Measurements from ENCODE around the gene NAT16.
A peak's percentile ranks its signal among the peaks of the same experiment; 100 is the strongest.

NAT16 gene

GRCh38 chr7:101170617-101171441, 9.3 kb downstream of the NAT16 start:
- peak; percentile 9 for DNase-seq

GRCh38 chr7:101169838-101170551, 10.1 kb downstream of the NAT16 start:
- DNase-seq, result peak; percentile 85

GRCh38 chr7:101169110-101169837, 10.8 kb downstream of the NAT16 start:
- DNase-seq, result peak; percentile 16

GRCh38 chr7:101168412-101169049, 11.6 kb downstream of the NAT16 start:
- DNase-seq, result peak; percentile 10

- no peak for DNase-seq
Measured at GRCh38 chr7:101167645-101168411, 12.3 kb downstream of the NAT16 start.

- DNase-seq, result no peak
Measured at GRCh38 chr7:101166909-101167644, 13.0 kb downstream of the NAT16 start.

- no peak for DNase-seq
Measured at GRCh38 chr7:101166648-101166908, 13.5 kb downstream of the NAT16 start.

- DNase-seq, result no peak
Measured at GRCh38 chr7:101165958-101166647, 14.0 kb downstream of the NAT16 start.

- DNase-seq, result peak; percentile 91
Measured at GRCh38 chr7:101165075-101165957, 14.8 kb downstream of the NAT16 start, which contains the start of gene VGF. Gene VGF, minus strand, starts transcription at chr7:101165569. Its CDS starts 726 bp downstream, at chr7:101164843.

- peak; percentile 11 for DNase-seq
Measured at GRCh38 chr7:101164071-101164840, 15.8 kb downstream of the NAT16 start.

- DNase-seq, result peak; percentile 31
Measured at GRCh38 chr7:101163279-101164070, 16.6 kb downstream of the NAT16 start.

- DNase-seq, result peak; percentile 13
Measured at GRCh38 chr7:101162551-101163278, 17.4 kb downstream of the NAT16 start.

- no peak for DNase-seq
Measured at GRCh38 chr7:101161692-101162471, 18.2 kb downstream of the NAT16 start.

GRCh38 chr7:101160910-101161309, 19.2 kb downstream of the NAT16 start:
- DNase-seq, result no peak

GRCh38 chr7:101159696-101160674, 20.1 kb downstream of the NAT16 start:
- no peak for DNase-seq

Measured in activated naive CD4-positive, alpha-beta T cell treated with Interleukin-2 at 50 U/mL for 16 hours (primary cell).